Ascending aorta (tissue), 2 donors: ENCODE results near the gene DCDC2. TPM values are rescaled to one million over a fixed set of nuclear protein-coding genes. Genes with fewer than 3 reads are reported as not detected.
A peak's percentile ranks its signal among the peaks of the same experiment; 100 is the strongest.

Source experiments
- DNase-seq, 2 donors: peaks; one replicate each; pipeline ENCODE4 v3.0.0-alpha.2; 2019; ENCODE audit warnings: low spot score in 2 of 2
- H3K27ac ChIP-seq, 2 donors: fragments of 200-600 bp; sonication (generic); one replicate each; pipeline ENCODE4 v1.5.1; 2016 to 2017; ENCODE audit warnings: mild to moderate bottlenecking in 1 of 2
- H3K27me3 ChIP-seq: fragments of 200-600 bp; sonication (generic); one replicate; pipeline ENCODE4 v1.5.1; 2017
- H3K36me3 ChIP-seq, 2 donors: fragments of 200-600 bp; sonication (generic); one replicate each; pipeline ENCODE4 v1.5.1; 2016
- H3K4me1 ChIP-seq, 2 donors: fragments of 200-600 bp; sonication (generic); one replicate each; pipeline ENCODE4 v1.5.1; 2016 to 2017; ENCODE audit warnings: mild to moderate bottlenecking in 1 of 2
- H3K4me3 ChIP-seq, 2 donors: fragments of 200-600 bp; sonication (generic); one replicate each; pipeline ENCODE4 v1.5.1; 2016 to 2017; ENCODE audit warnings: mild to moderate bottlenecking in 1 of 2
- H3K9me3 ChIP-seq, 2 donors: fragments of 200-600 bp; sonication (generic); one replicate each; pipeline ENCODE4 v1.5.1; 2016
- intact Hi-C: fragments of 100-400 bp; cut with DNase I; formaldehyde crosslinking; loops from one replicate; pipeline ENCODE4 v1.15.1; 2023
- total RNA-seq: library from RNA; depleted of rRNA; stranded (reverse); fragments of >200 nt; gene quantifications from one replicate; pipeline ENCODE4 v1.1.0, GENCODE V29; 2016
- TF ChIP-seq, protein P1 (sequence below), 3 experiments: fragments of 200-600 bp in 2 of 3; fragments of 450-650 bp in 1 of 3; sonication (generic) in 2 of 3; IDR thresholded peaks; one replicate each; pipeline ENCODE4 v1.5.1; 2016 to 2019; ENCODE audit warnings: antibody characterized with exemption in 3 of 3, mild to moderate bottlenecking in 1 of 3, moderate library complexity in 1 of 3

Gene DCDC2
- total RNA-seq, 1 donor from 2014 or later = not detected

DNA sequence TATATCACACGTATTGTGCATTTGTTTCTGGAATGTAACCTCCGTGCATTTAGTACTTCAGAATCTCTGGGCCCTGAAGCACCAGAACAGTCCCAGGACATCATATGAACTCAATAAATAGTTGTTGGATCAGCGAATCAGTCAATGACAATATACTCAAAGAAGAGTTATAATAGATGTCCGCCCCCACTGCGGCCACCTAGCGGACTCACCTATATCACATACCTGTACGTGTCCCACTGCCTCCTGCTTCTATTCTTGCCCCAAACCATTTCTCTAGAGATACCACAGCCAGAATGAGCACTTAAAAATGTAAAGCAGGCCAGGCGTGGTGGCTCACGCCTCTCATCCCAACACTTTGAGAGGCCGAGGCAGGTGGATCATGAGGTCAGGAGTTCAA is 73.9 kb downstream of the DCDC2 start:
- H3K27ac ChIP-seq = no peak overlapping the region
- DNase-seq = no peak
- no peak overlapping the region for H3K4me3 ChIP-seq
- no peaks in the 10 kb centered on the region for H3K36me3 ChIP-seq
- H3K4me1 ChIP-seq = peaks cover 0 to 5% of the 10 kb centered on the region in 2 donors
- no peaks in the 10 kb centered on the region for H3K27me3 ChIP-seq
- TF ChIP-seq, protein P1, sequence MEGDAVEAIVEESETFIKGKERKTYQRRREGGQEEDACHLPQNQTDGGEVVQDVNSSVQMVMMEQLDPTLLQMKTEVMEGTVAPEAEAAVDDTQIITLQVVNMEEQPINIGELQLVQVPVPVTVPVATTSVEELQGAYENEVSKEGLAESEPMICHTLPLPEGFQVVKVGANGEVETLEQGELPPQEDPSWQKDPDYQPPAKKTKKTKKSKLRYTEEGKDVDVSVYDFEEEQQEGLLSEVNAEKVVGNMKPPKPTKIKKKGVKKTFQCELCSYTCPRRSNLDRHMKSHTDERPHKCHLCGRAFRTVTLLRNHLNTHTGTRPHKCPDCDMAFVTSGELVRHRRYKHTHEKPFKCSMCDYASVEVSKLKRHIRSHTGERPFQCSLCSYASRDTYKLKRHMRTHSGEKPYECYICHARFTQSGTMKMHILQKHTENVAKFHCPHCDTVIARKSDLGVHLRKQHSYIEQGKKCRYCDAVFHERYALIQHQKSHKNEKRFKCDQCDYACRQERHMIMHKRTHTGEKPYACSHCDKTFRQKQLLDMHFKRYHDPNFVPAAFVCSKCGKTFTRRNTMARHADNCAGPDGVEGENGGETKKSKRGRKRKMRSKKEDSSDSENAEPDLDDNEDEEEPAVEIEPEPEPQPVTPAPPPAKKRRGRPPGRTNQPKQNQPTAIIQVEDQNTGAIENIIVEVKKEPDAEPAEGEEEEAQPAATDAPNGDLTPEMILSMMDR (IDR thresholded peaks at IDR 0.05) = no peak
- intact Hi-C loops = no loop called here
- no peaks in the 10 kb centered on the region for H3K9me3 ChIP-seq

DNA sequence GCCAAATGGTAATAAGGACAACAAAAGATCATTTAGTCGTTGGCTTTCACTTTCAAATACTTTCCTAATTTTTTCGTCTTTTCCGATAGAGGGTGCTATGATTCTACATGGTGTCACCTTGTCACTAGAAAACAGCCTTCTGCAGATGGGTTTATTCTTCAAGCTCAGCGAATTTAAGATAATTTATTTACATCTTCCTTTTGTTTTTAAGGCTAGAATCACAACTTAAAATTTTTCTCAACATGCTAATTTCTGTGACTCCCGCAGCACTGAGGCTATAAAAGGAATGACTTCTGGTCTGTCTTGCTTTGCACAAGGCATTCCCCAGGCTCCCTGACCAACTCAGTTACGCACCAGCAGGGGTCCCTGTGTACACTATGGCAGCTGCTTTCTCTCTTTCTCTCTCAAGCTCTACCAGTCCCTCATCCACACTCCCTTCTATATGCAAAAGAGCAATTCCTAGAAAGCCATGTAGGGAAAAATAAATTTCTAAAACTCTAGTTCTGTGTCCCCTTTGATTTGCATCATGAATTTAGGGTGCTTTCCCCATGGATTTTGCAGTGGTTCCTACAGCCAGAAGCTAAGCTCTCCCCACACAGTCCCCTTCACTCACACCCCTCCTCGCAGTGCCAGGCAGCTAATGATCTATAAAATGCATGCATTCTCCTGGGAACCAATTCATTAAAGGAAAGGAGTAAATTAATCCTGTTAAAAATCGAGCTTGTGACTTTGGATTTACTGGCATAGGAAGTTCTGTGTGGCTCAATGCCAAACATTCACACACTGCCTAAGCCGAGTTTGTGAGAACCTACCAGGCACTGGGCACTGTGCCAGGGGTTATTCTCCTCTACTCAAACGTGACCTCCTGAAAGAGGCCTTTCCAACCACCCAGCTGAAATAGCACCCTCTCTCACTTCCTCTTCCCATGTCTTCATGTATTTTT is 74.5 kb downstream of the DCDC2 start:
- peak in 1 of 2 donors; percentile 71 for DNase-seq

DNA sequence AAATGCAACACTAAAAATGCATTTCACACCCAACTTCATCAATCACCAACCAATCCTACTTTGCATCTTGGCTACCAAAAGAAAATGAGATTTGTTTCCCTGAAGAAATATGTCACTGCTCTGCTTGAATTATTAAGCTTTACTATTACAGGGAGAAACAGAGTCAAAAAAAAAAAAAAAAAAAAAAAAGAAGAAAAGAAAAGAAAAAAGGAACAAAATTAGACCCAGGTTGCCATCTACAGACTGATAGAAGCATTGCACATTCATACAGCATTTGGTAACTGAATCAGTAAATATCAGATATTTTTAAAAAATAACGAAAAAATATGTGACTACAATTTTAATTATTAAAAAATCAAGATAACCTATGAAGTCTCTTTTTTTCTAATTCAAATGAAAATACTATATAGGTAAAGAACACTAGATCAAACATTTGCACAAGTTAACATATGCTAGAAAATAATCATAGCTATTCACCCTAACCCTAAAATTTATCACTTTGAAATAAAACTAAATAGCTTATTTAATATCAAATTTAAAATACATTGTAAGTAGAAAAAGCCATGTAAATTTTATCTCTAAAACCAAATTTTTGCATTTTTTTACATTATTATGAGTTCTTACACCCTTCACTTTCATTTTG is 83.3 kb downstream of the DCDC2 start:
- DNase-seq = no peak
- H3K27ac ChIP-seq = no peak overlapping the region
- no peaks in the 10 kb centered on the region for H3K27me3 ChIP-seq
- intact Hi-C loops = no loop called here
- H3K9me3 ChIP-seq = no peaks in the 10 kb centered on the region
- H3K4me1 ChIP-seq = no peaks in the 10 kb centered on the region
- H3K4me3 ChIP-seq = no peak overlapping the region
- no peaks in the 10 kb centered on the region for H3K36me3 ChIP-seq
- TF ChIP-seq, protein P1 (IDR thresholded peaks at IDR 0.05) = peak in 2 of 3 experiments; percentile 33 to 46

More for the DNA sequence above, 74.5 kb downstream of the DCDC2 start:
- TF ChIP-seq, protein P1 (IDR thresholded peaks at IDR 0.05) = peak; percentile 13 to 44 (median 18)
- Histone ChIP-seq H3K27ac (no peak overlapping the region), H3K9me3 (no peaks in the 10 kb centered on the region), H3K4me3 (peak overlapping the region in 1 of 2 donors; percentile 13), H3K4me1 (peaks cover 0 to 5% of the 10 kb centered on the region in 2 donors), H3K27me3 (no peaks in the 10 kb centered on the region), H3K36me3 (no peaks in the 10 kb centered on the region)
- intact Hi-C loops = no loop called here

DNA sequence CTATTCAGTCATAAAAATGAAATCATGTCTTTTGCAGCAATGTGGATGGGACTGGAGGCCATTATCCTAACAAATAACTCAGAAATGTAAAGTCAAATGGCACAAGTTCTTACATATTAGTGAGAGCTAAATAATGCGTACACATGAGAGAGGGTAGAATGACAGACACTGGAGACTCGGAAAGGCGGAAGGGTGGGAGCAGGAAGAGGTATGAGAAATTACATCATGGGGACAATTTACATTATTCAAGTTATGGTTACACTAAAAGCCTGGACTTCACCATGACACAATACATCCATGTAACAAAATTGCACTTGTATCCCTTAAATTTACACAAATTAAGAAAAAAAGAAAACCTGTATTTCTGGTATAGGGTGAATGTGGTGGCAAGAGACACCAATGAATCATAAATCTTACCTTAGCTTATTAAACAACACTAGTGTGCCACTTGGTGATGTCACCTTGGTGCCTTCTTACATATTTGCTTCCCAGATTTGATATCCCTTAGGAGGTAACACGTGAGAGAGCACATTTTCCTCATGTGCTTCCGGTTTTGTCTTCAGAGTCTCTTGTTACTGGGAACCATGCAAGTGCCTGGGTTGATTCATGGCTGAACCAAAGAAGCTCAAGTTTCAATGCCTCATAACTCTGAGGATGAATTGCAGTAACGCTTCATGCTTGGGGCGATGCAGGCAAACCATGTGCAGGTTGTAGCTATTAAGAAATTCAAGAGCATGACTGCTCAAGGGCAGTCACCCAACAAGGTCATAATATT is 84.6 kb downstream of the DCDC2 start:
- Histone ChIP-seq H3K27me3 (no peaks in the 10 kb centered on the region), H3K36me3 (no peaks in the 10 kb centered on the region), H3K4me1 (no peaks in the 10 kb centered on the region), H3K9me3 (no peaks in the 10 kb centered on the region), H3K27ac (no peak overlapping the region), H3K4me3 (no peak overlapping the region)
- TF ChIP-seq, protein P1 (IDR thresholded peaks at IDR 0.05) = no peak
- DNase-seq = no peak
- intact Hi-C loops = no loop called here

DNA sequence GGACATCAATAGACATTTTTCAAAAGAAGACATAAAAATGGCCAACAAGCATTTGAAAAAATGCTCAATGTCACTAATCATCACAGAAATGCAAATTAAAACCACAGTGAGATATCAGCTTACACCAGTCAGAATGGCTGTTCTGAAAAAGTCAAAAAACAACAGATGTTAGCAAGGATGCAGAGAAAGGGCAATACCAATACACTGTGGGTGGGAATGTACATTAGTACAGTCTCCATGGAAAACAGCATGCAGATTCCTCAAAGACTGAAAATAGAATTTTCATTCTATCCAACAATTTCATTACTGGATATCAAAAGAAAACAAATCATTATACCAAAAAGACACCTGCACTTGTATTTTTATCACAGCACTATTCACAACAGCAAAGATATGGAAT is 85.3 kb downstream of the DCDC2 start:
- no peak for DNase-seq
- intact Hi-C loops = no loop called here
- Histone ChIP-seq H3K27me3 (no peaks in the 10 kb centered on the region), H3K27ac (no peak overlapping the region), H3K4me1 (no peaks in the 10 kb centered on the region), H3K4me3 (no peak overlapping the region), H3K9me3 (no peaks in the 10 kb centered on the region), H3K36me3 (no peaks in the 10 kb centered on the region)
- TF ChIP-seq, protein P1 (IDR thresholded peaks at IDR 0.05) = no peak
